ENCODE data around the gene TDRKH.

GRCh38 chr1:151837884-151838221, 47.6 kb upstream of the TDRKH start:
- TF ChIP-seq CTCF (IDR thresholded peaks at IDR 0.05; ENCODE audit: low read depth, low read length) (no peak), MAX (IDR thresholded peaks at IDR 0.05; ENCODE audit: low read depth, low read length) (no peak)
